ENCODE measurements around the gene SLC12A7. TPM values are rescaled to one million over a fixed set of nuclear protein-coding genes. Genes with fewer than 3 reads are reported as not detected.

The SLC12A7 gene
- total RNA-seq, 1 experiment from 2014 or later, result 30.8 TPM

- no peaks in the 10 kb centered on the region for H3K79me2 ChIP-seq (ENCODE audit: insufficient read depth, low read length)
- no peak overlapping the region for H3K23ac ChIP-seq (ENCODE audit: insufficient read length, low read depth, low read length)
- peaks cover 7 to 14% of the 10 kb centered on the region in 2 experiments for H3K4me1 Mint-ChIP-seq
- peak overlapping the region in 1 of 3 experiments; percentile 85; a peak in 1 of 7 replicates for H3K27ac Mint-ChIP-seq
- no peaks in the 10 kb centered on the region for H3K23me2 ChIP-seq (ENCODE audit: insufficient read length, low read depth, low read length, poor library complexity, severe bottlenecking)
- H3K56ac ChIP-seq (ENCODE audit: insufficient read length, low read depth, low read length), result no peak overlapping the region
- no peak overlapping the region for H2BK20ac ChIP-seq (ENCODE audit: low read depth, low read length, poor library complexity, severe bottlenecking)
- no peak for DNase-seq
- no peak overlapping the region for H2AFZ ChIP-seq (ENCODE audit: low read length)
- H4K91ac ChIP-seq (ENCODE audit: insufficient read length, low read depth, low read length), result no peak overlapping the region
- no peak overlapping the region for H3K4me3 Mint-ChIP-seq
- H4K8ac ChIP-seq (replicated peaks; ENCODE audit: insufficient read length, low read depth, low read length), result no peak overlapping the region
- H3K4ac ChIP-seq (ENCODE audit: low read depth, low read length), result no peak overlapping the region
- H2BK15ac ChIP-seq (ENCODE audit: low read depth, low read length), result no peak overlapping the region
- no CpG with 5 or more reads among the region's 16 CpGs for WGBS (ENCODE audit: extremely low coverage, insufficient read length, low lambda C conversion rate)
- no peak overlapping the region for H3K4me2 ChIP-seq (ENCODE audit: insufficient read depth, insufficient read length, low read length)
- no peak overlapping the region for H2AK5ac ChIP-seq (ENCODE audit: insufficient read length, low read length)
- H3K36me3 Mint-ChIP-seq (ENCODE audit: insufficient read depth in 1 of 3, low read depth in 3 of 3), result peaks cover 8 to 44% (median 28%) of the 10 kb centered on the region in 3 experiments; a peak in 6 of 7 replicates
- no peak overlapping the region for H4K5ac ChIP-seq (ENCODE audit: insufficient read length, low read depth, low read length)
- no peaks in the 10 kb centered on the region for H4K20me1 ChIP-seq (ENCODE audit: control insufficient read depth, insufficient read depth, insufficient read length)
- H3K27me3 Mint-ChIP-seq (ENCODE audit: low read depth), result no peaks in the 10 kb centered on the region
- no peaks in the 10 kb centered on the region for H3K4me1 ChIP-seq (ENCODE audit: insufficient read depth, low read length)
- no peak overlapping the region for H2BK12ac ChIP-seq (ENCODE audit: insufficient read length, low read depth, low read length)
- H3K27me3 ChIP-seq (ENCODE audit: insufficient read depth, low read length), result no peaks in the 10 kb centered on the region
- H3K14ac ChIP-seq (ENCODE audit: insufficient read depth, low read length), result no peak overlapping the region
- no peak overlapping the region for H3K18ac ChIP-seq (ENCODE audit: insufficient read length, low read depth, low read length)
- H3T11ph ChIP-seq (ENCODE audit: low read length), result no peak overlapping the region
- H3K9me3 ChIP-seq (ENCODE audit: control insufficient read depth, low read depth, low read length), result no peaks in the 10 kb centered on the region
- no peak for TF ChIP-seq CTCF (conservative IDR thresholded peaks at IDR 0.05)
- H3K79me1 ChIP-seq (ENCODE audit: insufficient read depth, low read depth, low read length, poor library complexity, severe bottlenecking), result no peaks in the 10 kb centered on the region
- H3K9ac ChIP-seq (ENCODE audit: extremely low read depth, insufficient read length, low read length), result no peak overlapping the region
- H3K27ac ChIP-seq (ENCODE audit: insufficient read length, low read depth, low read length), result no peak overlapping the region
- H3K9me3 Mint-ChIP-seq, result no peaks in the 10 kb centered on the region
- no peak overlapping the region for H2BK120ac ChIP-seq (ENCODE audit: low read depth, low read length, poor library complexity, severe bottlenecking)
- no peak overlapping the region for H2BK5ac ChIP-seq (ENCODE audit: insufficient read length, low read length)
Observed at GRCh38 chr5:1090538-1090937, 21.3 kb downstream of the SLC12A7 start.

Data from H9 (cell line).